HG02973 (cell line): ENCODE results near the gene CPLANE1.
A peak's percentile ranks its signal among the peaks of the same experiment; 100 is the strongest.
"Not testable (repeated sequence)": the region's sequence is repeated elsewhere in the genome, so short reads cannot be mapped to it uniquely, and the experiment has no call there.

Experiments used
- ATAC-seq: cut with Tn5 transposase; IDR thresholded peaks from one replicate; pipeline ENCODE4 v1.9.1; 2021; ENCODE audit warnings: moderate library complexity; ENCODE audit not compliant: unreplicated experiment

The CPLANE1 gene

DNA sequence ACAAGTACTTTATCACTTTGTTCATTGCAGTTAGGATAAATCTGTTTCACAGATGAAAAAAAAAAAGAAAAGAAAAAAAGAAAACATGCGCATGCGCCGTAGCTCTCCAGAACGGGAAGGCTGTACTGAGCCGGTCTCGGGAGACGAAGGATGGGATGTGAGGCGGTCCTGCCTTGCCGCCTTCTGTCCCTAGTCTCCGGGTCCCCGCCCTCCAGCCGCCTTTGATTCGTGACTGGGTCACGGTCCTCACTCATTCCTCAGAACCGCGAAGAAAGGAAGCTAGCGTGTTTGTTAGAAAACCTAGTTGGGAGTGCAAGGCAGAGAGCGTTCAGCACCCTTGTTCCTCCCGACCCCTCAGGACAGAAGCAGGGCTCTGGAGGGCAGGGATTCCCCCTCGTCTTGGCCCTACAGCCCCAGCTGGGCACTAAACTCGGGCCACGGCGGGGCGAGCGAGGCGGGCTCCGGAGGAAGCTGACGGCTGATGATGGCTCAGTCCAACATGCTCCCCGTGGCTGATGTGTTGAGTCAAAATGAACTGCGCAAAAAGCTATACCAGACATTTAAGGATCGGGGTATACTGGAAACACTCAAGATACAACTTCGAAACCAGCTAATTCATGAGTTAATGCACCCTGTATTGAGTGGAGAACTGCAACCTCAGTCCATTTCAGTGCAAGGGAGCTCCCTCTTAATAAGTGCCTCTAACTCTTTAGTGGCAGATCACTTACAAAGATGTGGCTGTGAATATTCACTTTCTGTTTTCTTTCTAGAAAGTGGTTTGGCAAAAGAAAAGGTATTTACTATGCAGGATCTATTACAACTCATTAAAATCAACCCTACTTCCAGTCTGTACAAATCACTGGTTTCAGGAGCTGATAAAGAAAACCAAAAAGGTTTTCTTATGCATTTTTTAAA lies 40.0 kb downstream of the CPLANE1 start:
- ATAC-seq: no peak

DNA sequence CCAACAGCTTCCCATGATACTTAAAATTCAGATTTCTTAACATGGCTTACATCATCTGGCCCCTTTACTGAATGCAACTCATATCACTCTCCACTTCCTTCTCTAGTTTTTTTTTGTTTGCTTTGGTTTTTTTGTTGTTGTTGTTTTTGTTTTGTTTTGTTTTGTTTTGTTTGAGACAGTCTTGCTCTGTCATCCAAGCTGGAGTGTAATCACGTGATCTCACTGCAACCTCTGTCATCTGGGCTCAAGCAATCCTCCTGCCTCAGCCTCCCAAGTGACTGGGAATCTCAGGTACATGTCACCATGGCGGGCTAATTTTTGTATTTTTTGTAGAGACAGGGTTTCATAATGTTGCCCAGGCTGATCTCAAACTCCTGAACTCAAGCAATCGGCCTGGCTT lies 41.4 kb downstream of the CPLANE1 start:
- ATAC-seq: no peak

GRCh38 chr5:37206736-37207135 lies 42.4 kb downstream of the CPLANE1 start:
- ATAC-seq: no peak

- no peak for ATAC-seq
These were observed 50.3 kb downstream of the CPLANE1 start for GRCh38 chr5:37198842-37199241.

DNA sequence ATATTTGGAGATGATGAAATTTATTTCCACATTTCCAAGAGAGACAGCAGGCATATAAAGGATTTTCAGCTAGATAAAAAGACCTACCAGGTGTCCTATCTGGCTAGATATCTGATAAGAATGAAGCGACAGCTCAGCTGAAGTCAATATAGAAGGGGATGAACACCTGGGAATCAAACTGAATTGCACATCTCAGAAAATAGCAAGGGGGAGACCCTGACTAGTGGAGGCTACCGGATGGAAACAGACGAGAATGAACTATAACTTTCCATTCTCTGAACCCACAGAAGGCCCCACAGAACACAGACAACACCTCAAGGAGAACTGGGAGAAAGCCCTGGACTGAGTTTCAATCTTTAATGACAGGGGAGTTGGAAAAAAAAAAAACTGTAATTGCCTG lies 51.1 kb downstream of the CPLANE1 start:
- peak; percentile 52 for ATAC-seq

- peak; percentile 79 for ATAC-seq
These were observed 51.7 kb downstream of the CPLANE1 start for GRCh38 chr5:37197340-37198050.

DNA sequence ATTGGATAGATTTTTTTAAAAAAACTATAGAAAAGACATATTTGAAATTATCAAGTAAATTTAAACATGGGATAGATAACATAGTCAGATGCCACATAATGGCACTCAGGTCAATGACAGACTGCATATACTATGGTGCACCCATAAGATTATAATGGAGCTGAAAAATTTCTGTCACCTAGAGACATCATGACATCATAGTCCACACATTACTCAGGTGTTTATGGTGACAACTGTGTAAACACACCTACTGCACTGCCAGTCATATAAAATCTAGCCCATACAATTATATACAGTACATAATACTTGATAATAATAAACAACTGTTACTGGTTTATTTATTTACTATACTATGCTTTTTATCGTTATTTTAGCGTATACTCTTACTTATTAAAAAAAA lies 58.6 kb downstream of the CPLANE1 start:
- no peak for ATAC-seq

DNA sequence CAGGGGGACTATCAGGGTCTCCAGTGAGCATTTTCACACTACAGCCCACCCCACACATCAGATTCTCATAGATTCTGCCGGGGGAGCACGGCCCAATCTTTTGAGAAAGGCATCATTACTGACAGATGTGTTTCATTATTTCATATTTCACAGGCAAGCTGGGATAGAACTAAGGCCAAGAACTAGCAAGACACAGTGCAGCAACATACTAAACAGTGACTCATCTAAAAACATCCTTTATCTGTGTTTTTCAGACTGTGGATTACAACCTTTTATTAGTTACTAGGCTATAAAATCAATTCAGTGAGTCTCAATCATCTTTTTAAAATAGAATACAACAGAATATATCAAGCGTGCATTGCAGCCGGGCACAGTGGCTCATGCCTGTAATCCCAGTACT lies 59.8 kb downstream of the CPLANE1 start:
- no peak for ATAC-seq

GRCh38 chr5:37187465-37187977 lies 61.7 kb downstream of the CPLANE1 start:
- ATAC-seq: no peak

DNA sequence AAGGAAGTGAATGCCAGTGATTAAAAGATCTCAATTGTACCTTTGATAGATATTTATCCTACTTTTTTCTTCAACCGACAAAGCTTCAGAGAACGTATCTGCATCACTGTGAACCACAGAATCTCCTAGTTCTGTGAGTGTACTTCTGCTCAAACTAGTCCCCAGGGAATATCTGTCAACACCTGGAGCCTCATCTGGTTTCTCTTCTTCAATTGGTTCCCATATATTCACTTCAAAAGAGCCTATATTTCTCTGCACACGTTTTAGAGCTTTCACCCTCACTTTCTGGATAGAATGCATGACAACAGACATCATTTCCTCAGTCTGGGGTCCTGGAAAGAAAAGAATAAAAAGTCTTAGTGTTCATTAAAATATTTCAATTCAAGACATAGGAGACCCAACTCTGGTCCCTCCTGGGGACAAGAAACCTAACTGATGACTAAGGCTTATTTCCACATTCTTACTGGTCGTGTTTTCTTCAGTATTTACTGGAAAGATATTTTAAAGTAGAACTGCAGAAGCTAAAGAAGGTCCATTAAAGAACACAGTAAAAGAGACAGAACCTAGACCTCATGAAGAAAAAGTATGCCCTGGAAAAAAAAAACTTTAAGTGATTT lies 64.3 kb downstream of the CPLANE1 start:
- peak; percentile 79 for ATAC-seq

- ATAC-seq: peak; percentile 58
These were observed 66.5 kb downstream of the CPLANE1 start for GRCh38 chr5:37182667-37183066.

DNA sequence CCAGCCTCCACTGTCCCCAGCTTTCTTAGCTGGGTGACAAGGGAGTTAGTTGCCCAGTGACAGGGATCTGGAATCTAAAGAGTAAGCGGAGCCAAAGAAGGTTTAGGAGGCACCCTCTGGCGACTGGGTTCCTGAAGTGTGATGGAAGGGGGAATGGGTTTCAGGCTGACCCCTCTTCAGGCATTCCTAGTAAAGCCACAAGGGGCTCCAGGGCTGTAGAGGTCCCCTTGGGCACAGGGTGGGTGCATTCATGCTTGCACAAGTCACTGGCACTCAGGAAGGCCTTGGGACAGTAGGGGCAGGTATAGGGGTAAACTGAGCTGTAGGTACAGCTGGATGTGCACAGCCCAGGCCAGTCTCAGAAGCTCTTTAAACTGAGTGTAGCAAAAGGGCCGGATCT lies 74.2 kb downstream of the CPLANE1 start:
- ATAC-seq: no peak

DNA sequence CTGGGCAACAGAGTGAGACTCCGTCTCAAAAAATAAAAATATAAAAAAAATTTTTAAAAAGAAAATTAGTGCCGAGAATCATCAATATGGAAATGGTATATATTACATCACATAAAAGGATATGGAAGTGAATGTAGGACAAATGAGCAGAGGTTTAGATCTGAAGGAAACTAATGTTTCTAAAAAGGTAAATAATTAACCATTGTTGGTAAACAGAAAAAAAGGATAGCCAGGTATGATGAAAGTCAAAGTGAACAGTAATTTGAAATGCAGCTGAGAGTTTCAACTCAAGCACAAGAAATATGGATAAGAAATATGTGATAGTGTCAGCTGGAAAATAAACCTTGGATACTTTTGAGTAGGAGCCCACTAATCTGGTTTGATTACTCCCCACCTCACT lies 76.2 kb downstream of the CPLANE1 start:
- no peak for ATAC-seq

DNA sequence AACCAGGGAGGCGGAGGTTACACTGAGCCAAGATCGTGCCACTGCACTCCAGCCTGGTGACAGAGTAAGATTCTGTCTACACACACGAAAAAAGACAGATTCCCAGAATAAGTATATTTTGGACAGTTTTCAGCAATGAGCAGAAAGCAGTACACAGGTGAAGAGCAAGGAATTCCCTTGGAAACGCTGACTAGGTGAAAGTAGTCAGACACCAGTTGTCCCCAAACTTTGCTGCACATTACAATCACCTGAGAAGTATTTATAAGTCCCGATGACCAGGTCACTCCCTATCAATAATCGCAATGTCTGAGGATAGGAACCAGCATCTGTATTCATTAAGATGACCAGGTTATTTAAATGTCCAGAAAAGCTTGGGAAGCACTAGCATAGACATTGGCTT lies 78.3 kb downstream of the CPLANE1 start:
- ATAC-seq: no peak

DNA sequence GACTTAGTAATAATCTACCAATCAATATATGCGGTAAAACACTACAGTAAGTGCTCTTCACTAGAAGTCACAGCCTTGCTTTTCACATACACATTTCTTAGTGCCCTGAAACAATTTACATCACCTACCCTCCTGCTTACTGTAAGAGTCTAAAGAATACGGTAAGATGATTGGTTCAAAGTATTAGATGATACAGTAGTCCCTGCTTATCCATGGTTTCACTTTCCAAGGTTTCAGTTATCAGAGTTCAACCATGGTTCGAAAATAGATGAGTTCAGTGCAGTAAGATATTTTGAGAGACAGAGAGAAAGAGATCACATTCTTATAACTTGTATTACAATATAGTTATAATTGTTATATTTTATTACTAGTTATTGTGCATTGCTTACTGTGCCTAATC lies 83.0 kb downstream of the CPLANE1 start:
- ATAC-seq: no peak

GRCh38 chr5:37165761-37166160 lies 83.4 kb downstream of the CPLANE1 start:
- ATAC-seq: no peak

DNA sequence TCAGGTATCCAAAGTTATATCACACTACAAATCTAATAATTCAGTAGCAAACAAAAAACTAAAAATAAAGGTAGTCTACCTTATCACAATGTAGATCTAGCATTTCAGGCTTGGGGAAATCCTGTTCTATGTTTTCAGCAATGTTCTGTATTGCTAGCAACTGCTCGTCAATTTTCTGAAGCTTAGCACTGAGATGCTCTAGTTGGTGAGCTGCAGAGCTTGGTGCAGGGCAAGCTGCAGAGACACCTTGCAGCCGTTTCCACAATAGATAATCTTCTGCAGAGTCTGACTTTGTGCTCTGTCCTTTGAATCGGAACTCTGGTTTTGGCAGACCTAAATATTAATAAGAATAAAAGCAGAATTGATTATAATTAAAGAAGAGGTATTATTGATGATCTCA lies 95.5 kb downstream of the CPLANE1 start:
- ATAC-seq: no peak

GRCh38 chr5:37146896-37147295 lies 102.3 kb downstream of the CPLANE1 start:
- ATAC-seq: no peak

- no peak for ATAC-seq
These were observed 112.5 kb downstream of the CPLANE1 start for GRCh38 chr5:37136694-37137093.

DNA sequence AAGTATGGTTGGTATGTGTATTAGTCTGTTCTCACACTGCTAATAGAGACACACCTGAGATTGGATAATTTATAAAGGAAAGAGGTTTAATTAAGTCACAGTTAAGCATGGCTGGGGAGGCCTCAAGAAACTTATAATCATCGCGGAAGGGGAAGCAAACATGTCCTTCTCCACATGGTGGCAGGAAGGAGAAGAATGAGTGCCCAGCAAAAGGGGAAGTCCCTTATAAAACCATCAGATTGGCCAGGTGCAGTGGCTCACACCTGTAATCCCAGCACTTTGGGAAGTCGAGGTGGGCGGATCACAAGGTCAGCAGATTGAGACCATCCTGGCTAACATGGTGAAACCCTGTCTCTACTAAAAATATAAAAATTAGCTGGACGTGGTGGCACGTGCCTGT lies 113.9 kb downstream of the CPLANE1 start:
- not testable (repeated sequence) for ATAC-seq

DNA sequence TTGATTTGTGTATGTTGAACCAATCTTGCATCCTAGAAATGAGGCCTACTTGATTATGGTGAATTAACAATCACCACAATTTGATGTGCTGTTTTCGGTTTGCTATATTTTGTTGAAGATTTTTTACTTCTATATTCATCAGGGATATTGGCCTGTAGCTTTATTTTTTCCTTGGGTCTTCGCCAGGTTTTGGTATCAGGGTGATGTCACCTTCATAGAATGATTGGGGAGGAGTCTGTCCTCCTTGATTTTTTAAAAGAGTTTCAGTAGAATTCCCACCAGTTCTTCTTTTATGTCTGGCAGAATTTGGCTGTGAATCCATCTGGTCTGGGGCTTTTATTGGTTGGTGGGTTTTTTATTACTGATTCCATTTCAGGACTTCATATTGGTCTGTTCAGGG lies 115.2 kb downstream of the CPLANE1 start:
- no peak for ATAC-seq

DNA sequence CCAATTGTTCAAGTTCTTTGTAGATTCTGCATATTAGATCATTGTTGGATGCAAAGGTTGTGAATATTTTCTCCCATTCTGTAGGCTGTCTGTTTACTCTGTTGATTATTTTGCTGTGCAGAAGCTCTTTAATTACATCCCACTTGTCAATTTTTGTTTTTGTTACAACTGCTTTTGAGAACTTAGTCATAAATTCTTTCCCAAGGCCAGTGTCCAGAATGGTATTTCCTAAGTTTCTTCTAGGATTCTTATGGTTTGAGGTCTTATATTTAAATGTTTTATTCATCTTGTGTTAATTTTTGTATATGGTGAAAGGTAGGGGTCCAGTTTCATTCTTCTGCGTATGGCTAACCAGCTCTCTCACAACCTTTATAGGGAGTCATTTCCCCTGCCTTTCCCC lies 116.5 kb downstream of the CPLANE1 start:
- no peak for ATAC-seq
